ENCODE results near the gene VAV2.

VAV2 gene

DNA sequence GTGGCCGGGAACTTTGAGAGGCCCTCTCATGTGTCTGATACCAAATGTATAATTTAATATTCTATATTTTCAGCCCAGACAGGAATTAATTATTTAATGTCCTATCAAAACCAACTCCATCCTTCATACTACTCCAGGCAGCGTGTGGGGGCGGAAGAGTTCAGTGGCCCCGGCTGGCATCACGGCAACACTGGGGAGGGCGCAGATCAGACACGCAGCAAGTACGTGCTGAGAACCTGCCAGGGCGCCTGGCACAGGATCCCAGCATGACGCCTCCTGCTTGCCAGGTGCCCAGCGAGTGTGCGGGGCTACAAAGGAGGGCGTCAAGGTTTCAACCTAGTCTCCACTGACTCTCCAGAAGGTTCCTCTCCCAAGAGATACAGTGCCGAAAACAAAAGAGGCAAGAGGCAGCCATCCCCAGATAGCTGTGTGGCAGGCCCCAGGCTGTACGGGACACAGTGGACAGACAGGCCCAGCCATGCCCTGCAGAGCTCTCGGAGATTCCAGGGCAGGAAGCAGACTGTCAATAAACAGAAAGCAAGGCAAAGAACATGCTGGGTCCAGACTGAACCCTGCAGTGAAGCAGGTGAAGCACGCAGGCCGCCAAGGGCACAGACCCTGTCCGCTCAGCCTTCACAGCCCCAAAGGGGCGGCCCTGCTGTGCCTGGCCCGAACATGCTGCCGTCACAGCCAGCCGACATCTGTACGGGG lies 110.3 kb downstream of the VAV2 start:
- H3K4me3 ChIP-seq (ENCODE audit: low read depth, low read length): no peak overlapping the region

DNA sequence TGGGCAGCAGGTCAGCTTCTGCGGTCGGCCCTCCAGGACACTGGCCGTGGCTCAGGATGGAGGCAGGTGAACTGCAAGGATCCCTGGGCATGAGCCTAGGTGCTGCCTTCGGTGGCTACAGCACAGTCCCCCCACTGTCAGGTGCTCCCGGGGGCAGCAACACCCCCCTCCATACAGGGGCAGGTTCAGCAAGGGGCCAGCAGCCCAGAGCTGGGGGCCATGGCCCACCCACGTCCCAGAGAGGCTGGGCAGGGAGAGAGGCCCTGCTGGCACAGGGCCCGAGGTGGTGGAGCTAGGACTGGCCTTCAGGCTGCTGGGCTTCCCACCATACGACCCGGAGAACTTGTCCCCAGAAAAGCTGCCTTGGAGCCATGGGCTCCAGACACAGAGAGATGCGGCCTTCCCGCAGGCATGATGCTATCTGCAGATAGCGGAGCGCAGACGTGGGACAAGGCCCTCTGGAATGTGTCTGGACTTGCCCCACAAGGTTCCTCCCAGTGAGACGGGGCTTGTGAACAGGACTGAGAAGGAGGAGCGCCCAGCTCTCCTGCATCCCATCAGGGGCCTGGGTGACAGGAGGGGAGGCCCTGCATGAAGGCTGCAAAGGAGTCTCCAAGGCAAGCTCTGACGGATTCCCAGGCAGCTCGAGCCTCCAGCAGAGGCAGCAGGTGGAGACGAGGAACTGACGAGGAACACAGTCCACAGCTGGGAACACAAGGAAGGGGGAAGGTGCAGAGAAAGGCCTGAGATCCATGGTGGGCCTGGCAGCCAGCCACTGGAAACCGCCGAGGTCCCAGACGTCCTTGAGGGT lies 111.1 kb downstream of the VAV2 start:
- H3K4me3 ChIP-seq (ENCODE audit: low read depth, low read length): no peak overlapping the region

DNA sequence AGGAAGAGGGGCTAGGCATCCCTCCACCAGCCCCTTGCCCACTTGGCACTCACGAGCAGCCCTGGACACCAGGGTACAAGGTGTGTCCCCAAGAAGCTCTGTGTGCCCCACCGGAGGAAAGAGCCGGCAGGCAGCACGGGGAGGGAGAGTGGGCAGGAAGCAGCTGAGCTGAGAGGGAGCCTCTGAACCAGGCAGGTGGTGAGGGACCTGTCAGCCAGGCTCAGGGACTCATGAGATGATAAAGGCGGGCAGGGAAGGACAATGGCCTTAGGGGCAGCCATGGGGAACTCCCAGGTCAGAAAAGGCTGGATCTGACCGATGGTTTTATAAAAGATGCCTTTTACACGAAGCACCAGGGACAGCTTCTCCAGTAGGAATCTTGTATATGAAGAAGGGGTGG lies 112.0 kb downstream of the VAV2 start:
- no peak overlapping the region for H3K4me3 ChIP-seq (ENCODE audit: low read depth, low read length)

DNA sequence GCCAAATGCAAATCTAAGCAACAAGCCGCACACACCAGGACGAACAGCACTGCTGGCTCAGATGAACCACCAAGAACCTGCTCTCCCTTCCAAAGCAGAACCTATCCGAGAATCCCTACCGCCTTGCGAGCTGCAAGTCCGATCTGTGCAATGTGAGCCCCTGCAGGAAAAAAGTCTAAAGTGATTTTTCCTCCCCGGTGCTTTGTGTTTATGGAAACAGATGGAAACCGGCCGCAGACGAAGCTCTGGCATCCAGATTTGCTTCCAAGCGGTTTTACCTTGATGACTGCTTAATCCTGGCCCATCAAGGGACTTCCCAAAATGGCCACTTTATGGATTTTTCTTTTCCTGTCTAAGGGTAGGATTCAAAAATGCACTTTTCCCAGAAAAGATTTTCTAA lies 112.5 kb downstream of the VAV2 start:
- no peak overlapping the region for H3K4me3 ChIP-seq (ENCODE audit: low read depth, low read length)

DNA sequence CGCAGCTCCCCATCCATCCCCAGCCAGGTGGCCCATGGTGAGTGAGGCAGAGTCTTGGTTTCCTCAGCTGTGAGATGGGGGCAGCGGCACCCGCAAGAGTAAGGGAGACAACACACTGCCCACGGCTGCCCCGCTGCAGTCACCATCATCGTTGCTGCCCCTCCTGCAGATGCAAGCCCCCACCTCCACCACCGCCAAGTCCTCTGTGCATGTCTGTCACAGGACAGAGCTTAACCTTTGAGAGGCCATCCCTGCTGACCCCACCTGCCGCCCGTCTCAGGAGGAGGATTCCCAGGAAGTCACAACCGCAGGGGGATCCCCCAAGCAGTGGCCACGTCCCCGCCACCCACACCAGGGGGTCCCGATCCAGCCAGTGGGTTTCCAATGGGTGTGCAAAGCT lies 113.7 kb downstream of the VAV2 start:
- no peak overlapping the region for H3K4me3 ChIP-seq (ENCODE audit: low read depth, low read length)

DNA sequence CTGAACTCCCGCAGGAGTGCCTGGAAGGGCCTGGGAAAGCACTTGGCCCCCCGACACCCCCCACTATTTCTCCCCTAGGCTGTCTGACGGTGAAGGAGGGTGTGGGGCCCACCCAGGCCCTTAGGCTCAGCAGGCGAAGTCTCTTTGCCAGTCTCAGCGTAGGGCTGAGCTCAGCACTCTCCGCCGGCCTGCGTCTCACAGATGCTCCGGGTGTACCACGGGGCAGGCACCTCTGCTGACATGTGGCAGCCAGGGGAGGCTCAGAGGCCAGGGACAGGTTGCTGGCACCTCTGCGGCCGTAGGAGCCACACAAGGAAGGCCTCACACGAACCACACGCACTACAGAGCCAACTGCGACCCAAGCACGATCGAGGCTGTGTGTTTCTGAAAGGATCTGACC lies 114.2 kb downstream of the VAV2 start:
- H3K4me3 ChIP-seq (ENCODE audit: low read depth, low read length): no peak overlapping the region

DNA sequence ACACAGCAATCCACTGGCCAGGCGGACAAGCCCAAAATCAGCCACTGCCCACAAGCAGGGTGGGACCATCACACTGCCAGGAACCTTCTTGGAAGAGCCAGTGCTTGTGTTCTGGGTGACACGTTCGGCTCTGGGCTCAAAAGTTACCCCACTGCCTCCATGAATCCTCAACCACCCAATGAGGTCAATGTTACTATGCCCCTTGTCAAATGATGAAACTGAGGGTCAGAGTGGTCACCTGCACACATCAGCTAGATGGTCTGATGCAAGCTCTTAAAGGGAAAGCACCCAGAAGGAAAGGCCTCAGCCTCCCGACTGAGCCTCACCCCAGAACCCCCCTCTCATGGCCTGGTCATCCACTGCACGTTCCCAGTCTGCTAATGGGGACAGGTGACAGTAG lies 114.8 kb downstream of the VAV2 start:
- no peak overlapping the region for H3K4me3 ChIP-seq (ENCODE audit: low read depth, low read length)

DNA sequence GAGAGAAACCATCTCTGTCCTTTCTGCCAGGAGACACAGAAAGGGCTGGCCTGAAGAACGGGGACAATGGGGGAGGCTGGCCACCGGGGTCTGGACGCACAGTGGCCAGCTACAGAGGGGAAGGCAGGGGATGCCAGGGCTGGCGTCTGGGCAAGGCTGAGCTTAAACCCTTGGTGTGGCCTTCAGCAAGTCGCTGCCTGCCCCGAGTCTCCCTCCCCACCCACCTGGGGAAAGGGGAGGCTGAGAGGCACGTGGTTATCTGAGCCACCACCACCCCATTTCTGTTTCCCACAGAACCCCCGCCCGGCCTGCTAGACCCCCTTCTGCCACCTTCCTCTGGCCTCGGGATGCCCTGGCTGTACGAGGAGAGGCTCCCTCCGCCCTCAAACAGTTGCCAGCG lies 115.3 kb downstream of the VAV2 start:
- H3K4me3 ChIP-seq (ENCODE audit: low read depth, low read length): no peak overlapping the region

DNA sequence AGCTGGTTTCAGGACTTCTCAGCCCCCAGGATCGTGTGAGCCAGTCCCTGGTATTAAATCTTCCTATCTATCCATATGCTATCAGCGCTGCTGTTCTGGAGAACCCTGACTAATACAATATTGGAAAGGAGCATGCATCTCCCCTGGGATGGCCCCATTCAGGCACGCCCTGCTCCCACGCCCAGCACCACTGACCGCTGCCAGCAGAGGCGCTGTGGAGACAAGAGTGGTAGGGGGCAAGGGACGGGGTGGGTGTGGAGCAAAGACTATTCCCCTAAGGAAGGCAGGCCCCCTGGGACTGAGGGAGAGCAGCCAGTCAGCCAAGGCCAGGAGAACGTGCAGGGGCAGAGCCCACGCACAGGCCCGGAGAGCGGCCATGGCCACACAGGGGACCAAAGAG lies 116.0 kb downstream of the VAV2 start:
- H3K4me3 ChIP-seq (ENCODE audit: low read depth, low read length): no peak overlapping the region

DNA sequence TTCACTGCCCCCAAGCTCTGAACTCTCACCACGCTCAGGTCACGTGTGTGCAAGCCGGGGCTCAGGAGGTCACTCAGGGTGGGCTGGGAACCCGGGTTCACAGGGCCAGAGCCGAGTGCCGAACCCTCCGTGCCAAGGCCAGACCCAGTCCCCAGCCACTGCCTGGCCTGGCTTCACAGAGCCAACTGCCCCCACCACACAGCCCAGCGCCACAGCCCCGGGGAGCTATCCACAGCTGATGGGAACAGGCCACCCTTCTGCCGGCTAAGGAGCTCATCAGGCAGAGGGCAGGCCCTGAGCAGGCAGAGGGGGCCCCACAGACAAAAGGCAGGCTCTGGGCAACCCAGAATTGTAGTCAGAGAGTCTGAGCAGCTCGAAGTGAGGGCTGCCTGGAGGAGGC lies 117.0 kb downstream of the VAV2 start:
- H3K4me3 ChIP-seq (ENCODE audit: low read depth, low read length): no peak overlapping the region

DNA sequence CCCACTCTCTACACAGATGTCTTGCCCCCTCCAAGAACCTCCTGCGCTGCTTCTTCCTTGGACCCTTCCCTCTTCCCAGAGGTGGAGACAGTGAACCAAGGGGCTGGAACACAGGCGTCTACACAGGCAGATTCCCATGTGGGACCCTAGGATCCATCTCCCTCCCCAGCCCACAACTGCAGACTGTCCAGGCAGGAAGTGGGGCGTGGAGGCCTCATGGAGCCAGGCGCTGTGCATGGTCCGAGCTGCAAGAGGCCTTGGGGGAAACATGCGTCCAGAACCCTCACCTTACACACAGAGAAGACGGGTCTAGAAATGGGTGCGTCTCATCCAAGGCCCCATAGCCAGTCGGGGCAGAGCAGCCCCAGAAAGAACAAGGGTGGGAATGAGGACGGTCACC lies 117.5 kb downstream of the VAV2 start:
- H3K4me3 ChIP-seq (ENCODE audit: low read depth, low read length): no peak overlapping the region

DNA sequence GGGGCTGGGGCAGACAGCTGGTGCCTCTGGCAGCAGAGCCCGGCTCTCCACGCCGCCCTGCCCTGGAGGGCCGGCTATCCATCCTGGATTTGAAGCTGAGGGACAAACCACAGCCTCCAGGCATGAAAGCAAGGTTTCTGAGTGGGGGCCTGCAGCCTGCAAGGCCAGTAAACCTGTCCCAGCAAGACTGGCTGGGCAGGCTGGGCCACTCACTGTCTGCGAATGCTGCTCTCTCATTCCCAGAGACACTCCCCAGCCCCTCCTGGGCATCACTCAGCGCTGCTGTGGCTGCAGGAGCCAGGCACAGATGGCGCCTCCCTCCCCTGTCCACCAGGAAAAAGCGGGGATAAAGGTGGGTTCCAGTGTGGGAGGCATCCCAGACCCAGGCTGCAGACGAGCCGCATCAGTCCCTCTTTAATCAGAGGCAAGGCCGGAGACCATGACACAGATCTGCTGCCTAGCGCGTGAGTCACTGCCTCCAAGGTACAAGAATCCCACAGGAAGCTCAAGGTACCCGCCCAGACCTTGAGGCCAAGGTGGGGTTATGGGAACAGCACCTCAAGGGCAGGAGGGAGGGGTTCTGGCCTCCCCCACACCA lies 118.0 kb downstream of the VAV2 start:
- no peak overlapping the region for H3K4me3 ChIP-seq (ENCODE audit: low read depth, low read length)

DNA sequence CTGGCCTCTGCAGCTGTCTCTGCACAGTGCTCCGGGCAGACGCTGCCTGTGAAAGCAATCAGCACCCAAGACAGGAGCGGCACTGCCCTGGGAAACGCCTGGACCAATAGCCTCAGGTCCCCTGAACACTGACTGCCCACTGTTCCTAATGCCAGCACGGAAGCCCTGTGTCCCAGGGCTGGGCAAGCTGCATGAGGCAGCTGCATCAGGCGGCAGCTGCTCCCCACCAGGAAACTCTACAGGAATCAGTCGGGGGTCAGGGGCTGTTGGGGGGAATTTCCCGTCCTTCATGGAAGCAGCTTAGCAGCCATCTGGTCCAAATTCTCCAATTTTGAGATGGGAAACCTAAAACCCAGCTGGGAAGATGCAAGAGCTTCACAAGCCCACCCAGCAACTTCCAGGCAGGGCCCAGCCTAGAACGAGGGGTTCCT lies 118.6 kb downstream of the VAV2 start:
- H3K4me3 ChIP-seq (ENCODE audit: low read depth, low read length): no peak overlapping the region

DNA sequence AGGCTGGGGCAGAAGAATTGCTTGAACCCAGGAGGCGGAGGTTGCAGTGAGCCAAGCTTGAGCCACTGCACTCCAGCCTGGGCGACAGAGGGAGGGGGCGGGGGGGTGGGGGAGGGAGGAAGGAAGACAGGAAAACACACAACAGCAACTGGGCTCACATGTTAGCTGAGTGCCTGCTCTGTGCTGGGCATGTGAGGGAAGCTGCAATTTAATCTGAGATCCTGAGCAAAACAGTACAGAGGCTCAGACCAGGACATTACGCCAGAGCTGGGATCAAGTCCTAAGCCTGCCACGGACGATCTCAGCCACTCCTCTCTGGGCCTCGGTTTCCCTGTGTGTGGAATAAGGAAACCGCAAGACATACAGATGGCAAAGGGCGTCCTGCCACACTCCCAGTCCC lies 119.1 kb downstream of the VAV2 start:
- no peak overlapping the region for H3K4me3 ChIP-seq (ENCODE audit: low read depth, low read length)

DNA sequence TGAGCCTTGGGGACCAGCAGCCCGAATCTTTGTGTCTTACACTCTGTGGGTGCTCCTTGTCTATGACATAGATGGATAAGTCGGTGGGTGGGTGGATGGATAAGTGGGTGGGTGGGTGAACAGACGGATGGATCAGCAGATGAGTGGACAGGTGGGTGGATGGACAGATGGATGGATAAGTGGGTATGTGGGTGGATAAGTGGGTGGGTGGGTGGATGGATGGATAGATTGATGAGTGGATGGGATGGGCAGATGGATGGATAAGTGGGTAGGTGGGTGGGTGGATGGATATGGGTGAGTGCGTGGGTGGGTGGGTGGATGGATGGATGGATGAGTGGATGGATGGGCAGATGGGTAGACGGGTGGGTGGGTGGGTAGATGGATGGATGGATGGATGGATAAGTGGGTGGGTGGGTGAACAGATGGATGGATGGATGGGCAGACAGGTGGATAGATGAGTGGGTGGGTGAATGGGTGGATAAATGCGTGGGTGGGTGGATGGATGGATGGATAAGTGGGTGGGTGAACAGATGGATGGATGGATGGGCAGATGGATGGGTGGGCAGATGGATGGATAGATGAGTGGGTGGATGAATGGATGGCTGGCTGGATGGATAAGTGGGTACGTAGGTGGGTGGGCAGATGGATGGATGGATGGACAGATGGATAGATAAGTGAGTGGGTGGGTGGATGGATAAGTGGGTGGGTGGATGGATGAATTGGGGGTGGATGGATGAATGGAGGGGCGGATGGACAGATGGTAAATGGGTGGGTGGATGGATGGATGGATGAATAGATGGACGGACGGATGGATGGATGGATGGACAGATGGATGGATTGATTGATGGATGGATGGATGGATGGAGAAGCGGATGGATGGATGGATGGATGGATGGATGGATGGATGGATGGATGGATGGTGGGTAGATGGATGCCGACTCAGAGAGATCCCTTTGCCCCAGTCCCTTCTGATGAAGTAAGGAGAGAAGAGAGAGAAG lies 121.2 kb downstream of the VAV2 start:
- H3K4me3 ChIP-seq (ENCODE audit: low read depth, low read length): no peak overlapping the region

DNA sequence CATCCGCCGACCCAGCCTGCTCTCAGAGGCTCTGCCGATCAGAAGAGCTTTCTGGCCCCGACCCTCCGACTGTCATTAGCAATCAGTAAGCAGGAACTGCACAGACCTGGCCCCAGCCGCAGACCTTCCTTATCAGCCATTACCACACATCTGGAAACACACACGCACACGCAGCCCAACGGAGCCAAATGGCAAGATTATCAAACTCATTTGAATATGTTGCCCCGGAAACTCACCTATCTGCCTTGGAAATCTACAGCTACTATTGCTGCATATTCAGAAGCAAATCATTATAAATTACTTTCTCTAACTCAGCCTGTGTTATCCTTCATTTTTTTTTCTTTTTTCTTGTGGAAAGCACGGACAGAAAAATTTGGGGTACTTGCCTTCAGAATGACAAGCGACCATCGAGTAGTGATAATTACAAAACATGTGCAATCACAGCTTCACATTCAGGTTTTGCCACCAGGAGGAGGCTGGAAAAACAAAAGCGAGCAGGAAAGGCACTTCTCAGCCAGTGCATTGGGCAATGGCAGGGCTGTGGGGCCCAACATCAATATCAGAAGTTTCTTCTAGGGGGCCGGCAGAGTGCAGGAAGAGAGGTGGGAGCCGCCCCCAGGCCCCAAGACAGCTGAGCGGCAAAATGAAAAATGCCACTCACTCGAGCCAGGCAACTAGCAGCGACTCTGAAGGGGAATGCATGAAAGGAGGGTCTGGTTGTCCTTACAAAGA lies 122.3 kb downstream of the VAV2 start:
- H3K4me3 ChIP-seq (ENCODE audit: low read depth, low read length): no peak overlapping the region

DNA sequence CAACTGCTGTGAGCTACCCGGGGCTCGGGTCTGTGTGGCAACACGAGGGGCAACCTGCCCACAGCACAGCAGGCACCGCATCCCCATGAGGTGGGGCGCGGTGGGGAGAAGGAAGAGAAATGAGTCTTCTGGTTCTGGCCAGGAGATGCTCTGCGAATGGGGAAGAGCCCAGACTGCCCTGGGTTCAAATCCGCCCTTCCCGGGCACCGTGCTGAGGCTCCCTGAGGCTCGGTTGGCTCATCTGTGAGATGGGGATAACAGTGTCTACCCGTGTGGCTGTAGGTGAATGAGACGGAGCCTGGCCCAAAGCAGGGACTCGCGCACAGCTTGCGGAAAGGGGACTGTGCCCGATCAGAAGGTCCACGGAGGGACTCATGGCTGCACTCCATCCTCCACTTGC lies 123.9 kb downstream of the VAV2 start:
- H3K4me3 ChIP-seq (ENCODE audit: low read depth, low read length): no peak overlapping the region

DNA sequence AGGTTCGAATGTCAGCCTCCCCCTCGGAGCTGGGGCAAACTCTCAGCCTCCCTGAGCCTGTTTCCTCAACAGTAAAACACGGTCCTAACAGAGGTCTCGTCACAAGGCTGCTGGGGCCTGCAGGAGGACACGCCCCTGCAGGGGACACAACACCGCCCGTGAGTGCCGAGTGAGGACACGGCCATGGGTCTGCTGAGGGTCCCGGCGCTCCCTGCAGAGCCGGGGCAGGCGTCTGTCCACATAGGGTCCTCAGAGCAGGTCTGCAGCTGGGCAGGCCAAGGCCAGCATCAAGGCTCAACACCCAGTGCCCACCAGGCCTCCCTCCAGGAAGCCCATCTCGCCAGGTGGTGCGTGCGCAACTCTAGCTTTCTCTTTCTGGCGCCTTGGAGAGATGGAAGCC lies 125.2 kb downstream of the VAV2 start:
- no peak overlapping the region for H3K4me3 ChIP-seq (ENCODE audit: low read depth, low read length)

DNA sequence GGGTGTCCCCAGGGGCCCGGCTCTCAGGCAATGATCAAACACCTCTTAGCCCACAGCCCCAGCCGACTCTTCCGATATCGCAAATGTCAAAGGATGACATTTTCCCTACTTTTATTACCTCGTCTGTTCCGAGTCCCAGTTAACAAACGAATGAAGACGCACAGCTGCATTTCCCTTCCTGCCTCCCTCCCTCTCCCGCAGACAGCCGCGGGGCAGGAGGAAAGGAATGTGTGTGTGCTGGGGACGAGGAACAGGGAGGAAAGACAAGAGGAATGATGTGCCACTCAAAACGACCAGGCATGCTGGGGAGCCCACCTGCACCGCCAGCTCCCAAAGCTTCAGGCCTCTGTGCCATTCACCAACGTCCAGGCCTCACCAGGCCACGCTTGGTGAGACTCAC lies 128.1 kb downstream of the VAV2 start:
- H3K4me3 ChIP-seq (ENCODE audit: low read depth, low read length): no peak overlapping the region

DNA sequence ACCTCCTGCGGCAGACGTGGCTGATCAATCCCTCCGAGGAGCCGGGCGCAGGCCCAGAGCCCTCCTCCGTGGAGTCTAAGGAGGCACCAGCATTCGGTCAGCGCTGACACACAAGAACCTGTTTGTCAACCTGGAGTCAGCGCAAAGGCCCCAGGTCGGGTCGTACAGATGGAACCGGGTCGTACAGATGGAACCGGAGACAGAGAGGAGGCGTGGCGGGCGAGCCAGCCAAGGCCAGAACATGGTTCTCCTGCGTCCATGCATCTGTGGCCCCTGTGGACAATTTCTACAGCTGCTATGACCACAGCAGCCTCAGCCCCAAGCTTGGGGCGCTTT lies 128.9 kb downstream of the VAV2 start:
- H3K4me3 ChIP-seq (ENCODE audit: low read depth, low read length): no peak overlapping the region
